ENCODE data around the gene PPP4C.

The PPP4C gene

GRCh38 chr16:30028438-30029076 is 47.2 kb upstream of the PPP4C start:
- Histone ChIP-seq H3K36me3 (ENCODE audit: low read length) (no peaks in the 10 kb centered on the region), H3K4me2 (ENCODE audit: low read depth, low read length, poor library complexity, severe bottlenecking) (no peak overlapping the region), H3K27ac (ENCODE audit: low read depth, low read length) (no peak overlapping the region), H2AFZ (ENCODE audit: low read depth, low read length, severe bottlenecking) (no peak overlapping the region), H4K20me1 (ENCODE audit: low read depth, low read length) (no peaks in the 10 kb centered on the region), H3F3A (ENCODE audit: insufficient read depth) (no peaks in the 10 kb centered on the region), H3K27me3 (ENCODE audit: low read length) (no peaks in the 10 kb centered on the region), H3K9ac (ENCODE audit: low read length) (no peak overlapping the region), H3K4me3 (ENCODE audit: insufficient read depth, low read length, poor library complexity, severe bottlenecking) (no peak overlapping the region), H3K9me3 (ENCODE audit: insufficient read depth, low read length) (no peaks in the 10 kb centered on the region), H3K79me2 (ENCODE audit: insufficient read depth, low read length) (no peaks in the 10 kb centered on the region), H3K9me2 (replicated peaks; ENCODE audit: insufficient read depth, low read length) (no peaks in the 10 kb centered on the region)
- TF ChIP-seq EZH2phosphoT487 (conservative IDR thresholded peaks at IDR 0.05; ENCODE audit: low read length): no peak
- TF ChIP-seq CTCF (IDR thresholded peaks at IDR 0.05; ENCODE audit: insufficient read depth, low read length, poor library complexity, severe bottlenecking): no peak

- Histone ChIP-seq H3K9me3 (ENCODE audit: insufficient read depth, low read length) (no peaks in the 10 kb centered on the region), H3F3A (ENCODE audit: insufficient read depth) (no peaks in the 10 kb centered on the region), H3K9me2 (replicated peaks; ENCODE audit: insufficient read depth, low read length) (no peaks in the 10 kb centered on the region), H3K27me3 (ENCODE audit: low read length) (no peaks in the 10 kb centered on the region), H3K4me2 (ENCODE audit: low read depth, low read length, poor library complexity, severe bottlenecking) (no peak overlapping the region), H3K27ac (ENCODE audit: low read depth, low read length) (no peak overlapping the region), H3K9ac (ENCODE audit: low read length) (no peak overlapping the region), H3K4me3 (ENCODE audit: insufficient read depth, low read length, poor library complexity, severe bottlenecking) (no peak overlapping the region), H3K36me3 (ENCODE audit: low read length) (no peaks in the 10 kb centered on the region), H4K20me1 (ENCODE audit: low read depth, low read length) (no peaks in the 10 kb centered on the region), H2AFZ (ENCODE audit: low read depth, low read length, severe bottlenecking) (no peak overlapping the region), H3K79me2 (ENCODE audit: insufficient read depth, low read length) (no peaks in the 10 kb centered on the region)
- no peak for TF ChIP-seq EZH2phosphoT487 (conservative IDR thresholded peaks at IDR 0.05; ENCODE audit: low read length)
- TF ChIP-seq CTCF (IDR thresholded peaks at IDR 0.05; ENCODE audit: insufficient read depth, low read length, poor library complexity, severe bottlenecking): no peak
These were observed 45.6 kb upstream of the PPP4C start for GRCh38 chr16:30030011-30030685.

- no peak for TF ChIP-seq EZH2phosphoT487 (conservative IDR thresholded peaks at IDR 0.05; ENCODE audit: low read length)
- TF ChIP-seq CTCF (IDR thresholded peaks at IDR 0.05; ENCODE audit: insufficient read depth, low read length, poor library complexity, severe bottlenecking): no peak
- Histone ChIP-seq H3K27me3 (ENCODE audit: low read length) (no peaks in the 10 kb centered on the region), H3K9ac (ENCODE audit: low read length) (no peak within 1 kb of the TSS), H4K20me1 (ENCODE audit: low read depth, low read length) (no peaks in the 10 kb centered on the region), H3K27ac (ENCODE audit: low read depth, low read length) (no peak within 1 kb of the TSS), H3K9me3 (ENCODE audit: insufficient read depth, low read length) (no peaks in the 10 kb centered on the region), H3K4me2 (ENCODE audit: low read depth, low read length, poor library complexity, severe bottlenecking) (no peak within 1 kb of the TSS), H3K9me2 (replicated peaks; ENCODE audit: insufficient read depth, low read length) (no peaks in the 10 kb centered on the region), H3K79me2 (ENCODE audit: insufficient read depth, low read length) (no peaks in the 10 kb centered on the region), H3K4me3 (ENCODE audit: insufficient read depth, low read length, poor library complexity, severe bottlenecking) (no peak within 1 kb of the TSS), H2AFZ (ENCODE audit: low read depth, low read length, severe bottlenecking) (no peak within 1 kb of the TSS), H3K36me3 (ENCODE audit: low read length) (no peaks in the 10 kb centered on the region), H3F3A (ENCODE audit: insufficient read depth) (no peaks in the 10 kb centered on the region)
These were observed 44.9 kb upstream of the PPP4C start, which contains the start of gene TLCD3B for GRCh38 chr16:30030841-30031413. TLCD3B (minus strand) TSS chr16:30031271; CDS start chr16:30030527, 744 bp downstream.

Measured in SU-DHL-6 (cell line).